IMR-90 (cell line): ENCODE results near the gene DYSF.

ENCODE experiments used
- BHLHE40 ChIP-seq: fragments of 150-350 bp; IDR thresholded peaks from 2 replicates; pipeline ENCODE4 v1.6.1; 2016; ENCODE audit warnings: mild to moderate bottlenecking, low read depth, low read length
- CTCF ChIP-seq: conservative IDR thresholded peaks from 2 replicates; pipeline ENCODE4 v1.5.1; 2012; ENCODE audit warnings: mild to moderate bottlenecking, low read depth, low read length, improper control_type of control experiment
- MXI1 ChIP-seq: IDR thresholded peaks from 2 replicates; pipeline ENCODE4 v1.6.1; 2012; ENCODE audit warnings: low read depth, mild to moderate bottlenecking, low read length, moderate library complexity, borderline replicate concordance
- POLR2A ChIP-seq: IDR thresholded peaks from 2 replicates; pipeline ENCODE4 v1.6.1; 2012; ENCODE audit warnings: mild to moderate bottlenecking, low read depth, low read length
- RAD21 ChIP-seq: IDR thresholded peaks from 2 replicates; pipeline ENCODE4 v1.6.1; 2012; ENCODE audit warnings: low read length, improper control_type of control experiment
- RCOR1 ChIP-seq: IDR thresholded peaks from 2 replicates; pipeline ENCODE4 v1.6.1; 2012; ENCODE audit warnings: mild to moderate bottlenecking, low read length, improper control_type of control experiment; ENCODE audit not compliant: insufficient replicate concordance
- RFX5 ChIP-seq: IDR thresholded peaks from 2 replicates; pipeline ENCODE4 v1.8.0; 2012; ENCODE audit warnings: low read depth, mild to moderate bottlenecking, low read length, moderate library complexity
- SMC3 ChIP-seq: fragments of 150-350 bp; IDR thresholded peaks from 2 replicates; pipeline ENCODE4 v1.6.1; 2016; ENCODE audit warnings: low read depth, mild to moderate bottlenecking, antibody characterized with exemption, low read length, moderate library complexity

GRCh38 chr2:71457123-71457915 lies 4.0 kb downstream of the DYSF start:
- no peak for TF ChIP-seq CTCF
- TF ChIP-seq RCOR1, result no peak
- TF ChIP-seq POLR2A, result no peak
- TF ChIP-seq RAD21, result no peak
- TF ChIP-seq SMC3, result no peak
- no peak for TF ChIP-seq MXI1
- no peak for TF ChIP-seq RFX5
- no peak for TF ChIP-seq BHLHE40
